HG03045 (cell line): Measurements from ENCODE around the gene LRRC55.

Experiments used
- ATAC-seq: cut with Tn5 transposase; IDR thresholded peaks from one replicate; pipeline ENCODE4 v1.9.1; 2021; ENCODE audit warnings: mild to moderate bottlenecking, moderate library complexity; ENCODE audit not compliant: unreplicated experiment

LRRC55 gene, protein sequence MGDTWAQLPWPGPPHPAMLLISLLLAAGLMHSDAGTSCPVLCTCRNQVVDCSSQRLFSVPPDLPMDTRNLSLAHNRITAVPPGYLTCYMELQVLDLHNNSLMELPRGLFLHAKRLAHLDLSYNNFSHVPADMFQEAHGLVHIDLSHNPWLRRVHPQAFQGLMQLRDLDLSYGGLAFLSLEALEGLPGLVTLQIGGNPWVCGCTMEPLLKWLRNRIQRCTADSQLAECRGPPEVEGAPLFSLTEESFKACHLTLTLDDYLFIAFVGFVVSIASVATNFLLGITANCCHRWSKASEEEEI

DNA sequence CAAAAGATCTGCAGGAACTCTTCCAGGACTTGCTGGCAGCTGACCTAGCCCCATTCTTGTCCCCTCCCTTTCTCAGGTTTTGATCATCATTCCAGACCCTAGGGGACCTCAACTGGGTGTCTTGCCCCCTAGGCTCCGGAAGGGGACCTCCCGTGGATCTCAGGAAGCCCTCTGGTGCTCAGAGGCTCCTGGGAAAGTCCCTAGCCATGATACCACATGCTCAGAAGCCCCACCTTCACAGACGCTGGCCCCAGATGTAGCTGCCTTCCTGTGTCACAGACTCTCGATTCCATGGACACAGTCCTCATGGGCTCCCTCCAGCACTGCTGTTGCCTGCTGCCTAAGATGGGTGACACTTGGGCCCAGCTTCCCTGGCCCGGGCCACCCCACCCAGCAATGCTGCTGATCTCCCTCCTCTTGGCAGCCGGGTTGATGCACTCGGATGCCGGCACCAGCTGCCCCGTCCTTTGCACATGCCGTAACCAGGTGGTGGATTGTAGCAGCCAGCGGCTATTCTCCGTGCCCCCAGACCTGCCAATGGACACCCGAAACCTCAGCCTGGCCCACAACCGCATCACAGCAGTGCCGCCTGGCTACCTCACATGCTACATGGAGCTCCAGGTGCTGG is at the start of gene LRRC55:
Gene LRRC55 (plus strand): TSS at position 276 of the 628 bp plus-strand sequence. CDS start 70 bp downstream, at position 346.
- ATAC-seq = no peak

- ATAC-seq = no peak
Observed at GRCh38 chr11:57133366-57134038, 48.3 kb upstream of the LRRC55 start.

- no peak for ATAC-seq
Observed at GRCh38 chr11:57134284-57134683, 47.5 kb upstream of the LRRC55 start.

DNA sequence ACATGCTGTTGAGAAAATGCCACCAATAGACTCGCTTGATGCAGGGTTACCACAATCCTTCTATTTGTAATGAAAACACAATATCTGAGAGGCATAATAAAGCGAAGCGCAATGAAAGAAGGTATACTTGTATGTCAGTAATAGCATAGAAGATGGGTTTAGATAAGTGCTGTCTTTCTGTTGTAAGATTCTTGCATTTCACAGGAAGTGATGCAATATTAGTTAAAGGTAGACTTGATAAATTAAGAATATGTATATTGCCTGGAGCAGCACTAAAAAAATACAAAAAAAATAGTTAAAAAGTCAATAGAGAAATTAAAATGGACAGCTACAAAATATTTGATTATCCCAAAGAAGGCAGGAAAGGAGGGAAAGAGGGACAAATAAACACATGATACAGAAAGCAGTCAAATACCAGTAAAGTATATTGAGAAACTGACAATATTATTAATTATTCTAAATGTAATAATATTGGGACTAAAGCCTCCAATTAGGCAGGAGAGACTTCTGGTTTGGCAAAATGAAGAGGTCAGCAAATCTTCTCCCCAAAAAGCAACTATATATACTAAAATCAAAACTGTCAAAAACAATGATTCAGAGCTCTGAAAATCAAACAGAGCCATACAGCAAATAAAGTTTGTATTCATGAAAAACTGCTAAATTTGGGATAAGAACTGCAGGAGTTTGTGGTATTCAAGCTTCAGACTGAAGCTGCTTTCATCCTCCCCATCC is 46.6 kb upstream of the LRRC55 start:
- no peak for ATAC-seq

DNA sequence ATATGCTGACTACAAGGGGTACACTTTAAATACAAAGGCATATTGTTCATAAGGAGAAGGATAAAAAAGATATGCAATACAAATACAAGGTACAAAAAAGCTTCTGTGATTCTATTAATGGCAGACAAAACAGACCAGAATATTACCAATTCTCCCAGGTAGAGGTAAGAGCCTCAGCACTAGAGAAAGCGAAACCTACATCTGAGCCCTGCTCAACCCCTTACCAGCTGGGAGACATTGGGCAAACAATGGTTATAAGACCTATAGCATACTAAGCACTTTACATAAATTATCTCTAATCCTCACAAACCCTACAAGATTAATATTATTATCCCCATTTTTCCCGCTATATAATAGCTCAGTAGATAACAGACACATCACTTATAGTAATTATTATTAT is 41.2 kb upstream of the LRRC55 start:
- ATAC-seq = no peak

GRCh38 chr11:57143459-57143858 is 38.3 kb upstream of the LRRC55 start:
- no peak for ATAC-seq

- ATAC-seq = no peak
Observed at GRCh38 chr11:57144075-57144474, 37.7 kb upstream of the LRRC55 start.

GRCh38 chr11:57144531-57145320 is 37.0 kb upstream of the LRRC55 start:
- no peak for ATAC-seq

DNA sequence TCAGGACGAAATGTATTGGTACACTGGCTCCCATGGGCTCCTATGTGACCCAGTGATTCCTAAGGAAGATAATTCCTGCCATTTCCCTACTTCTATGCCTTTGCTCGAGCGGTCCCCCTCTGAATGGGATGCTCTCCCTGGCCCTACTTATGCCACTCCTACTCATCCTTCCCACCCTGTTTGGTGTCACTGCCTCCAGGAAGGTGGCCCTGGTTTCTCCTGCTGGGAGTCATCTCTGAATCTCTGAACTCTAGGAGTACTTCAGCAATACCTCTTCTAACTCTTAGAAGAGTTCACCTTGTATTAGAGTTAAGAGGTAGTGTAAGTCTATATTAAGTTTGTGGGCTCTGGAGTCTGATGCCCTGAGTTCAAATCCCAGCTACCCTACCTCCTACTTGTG is 35.5 kb upstream of the LRRC55 start:
- no peak for ATAC-seq

DNA sequence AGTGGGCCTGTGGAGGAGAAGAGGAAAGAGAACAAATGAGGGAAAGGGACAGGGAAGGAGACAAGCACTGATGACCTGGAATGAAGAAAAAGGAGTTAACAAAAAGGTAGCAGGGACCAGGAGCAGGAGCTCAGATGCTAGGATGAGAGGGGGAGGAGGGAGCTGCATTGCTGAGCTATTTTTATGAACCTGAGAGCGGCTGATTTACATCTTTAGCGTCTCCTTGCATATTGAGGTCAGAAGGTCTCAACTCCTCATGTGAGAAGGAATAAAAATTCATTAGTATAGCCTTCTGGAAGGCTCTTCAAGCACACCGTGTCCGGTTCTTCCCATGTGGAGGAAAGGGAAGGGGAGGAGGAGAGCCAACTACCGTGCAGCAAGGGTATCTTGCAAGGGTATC is 33.1 kb upstream of the LRRC55 start:
- no peak for ATAC-seq

GRCh38 chr11:57150454-57150917 is 31.3 kb upstream of the LRRC55 start:
- no peak for ATAC-seq

DNA sequence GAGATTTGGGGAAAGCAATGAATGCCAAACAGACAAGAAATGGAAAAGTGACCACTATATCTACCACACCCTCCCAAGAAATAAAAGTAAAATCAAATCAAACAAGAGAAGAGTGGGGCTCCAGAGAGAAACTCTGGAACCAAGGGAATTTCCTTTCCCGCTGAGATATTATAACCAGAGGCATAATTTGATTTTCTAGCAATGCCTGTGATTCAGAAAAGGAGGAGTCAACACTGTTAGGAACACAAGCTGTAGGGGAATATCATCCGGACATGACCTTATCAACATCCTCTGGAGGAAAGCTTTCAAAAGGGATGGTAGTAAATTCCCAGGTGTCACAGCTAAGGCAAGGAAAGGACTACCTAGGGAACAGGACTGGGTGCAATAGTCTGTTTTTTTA is 29.6 kb upstream of the LRRC55 start:
- no peak for ATAC-seq

GRCh38 chr11:57153448-57153847 is 28.3 kb upstream of the LRRC55 start:
- no peak for ATAC-seq

DNA sequence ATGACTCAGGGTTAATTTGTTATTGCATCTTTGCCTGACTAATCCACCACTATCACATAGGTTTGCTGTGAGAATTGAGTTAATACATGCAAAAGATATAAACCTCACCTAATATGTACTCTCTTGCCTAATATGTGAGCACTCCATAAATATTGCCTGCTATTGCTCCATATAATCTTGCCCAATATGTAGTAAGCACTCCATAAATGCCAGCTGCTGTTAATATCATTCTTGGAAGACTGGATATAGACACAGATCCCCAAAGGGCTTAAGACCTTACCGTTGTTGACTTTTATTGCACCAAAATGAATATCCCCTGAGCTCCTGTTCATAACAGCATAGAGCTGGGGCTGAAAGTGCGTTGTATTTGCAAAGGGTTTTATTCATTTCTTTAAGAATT is 27.0 kb upstream of the LRRC55 start:
- ATAC-seq = no peak

DNA sequence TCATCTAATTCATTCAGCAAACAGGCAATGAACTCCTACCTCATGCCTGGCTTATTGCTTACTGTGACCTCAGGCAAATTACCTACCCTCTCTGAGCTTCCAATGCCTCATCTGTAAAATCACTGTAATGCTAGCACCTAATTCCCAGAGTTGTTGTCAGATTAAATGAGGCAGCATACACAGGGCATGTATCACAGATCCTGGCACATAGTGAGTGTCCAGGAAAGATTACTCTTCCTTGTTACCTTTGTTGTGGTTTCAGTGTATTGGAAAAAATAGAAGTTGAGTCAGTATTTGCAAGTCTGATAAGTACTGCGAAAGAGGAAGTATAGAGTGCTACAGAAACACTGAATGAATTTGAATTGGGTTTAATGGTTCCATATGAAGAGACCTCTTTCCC is 26.4 kb upstream of the LRRC55 start:
- ATAC-seq = no peak

DNA sequence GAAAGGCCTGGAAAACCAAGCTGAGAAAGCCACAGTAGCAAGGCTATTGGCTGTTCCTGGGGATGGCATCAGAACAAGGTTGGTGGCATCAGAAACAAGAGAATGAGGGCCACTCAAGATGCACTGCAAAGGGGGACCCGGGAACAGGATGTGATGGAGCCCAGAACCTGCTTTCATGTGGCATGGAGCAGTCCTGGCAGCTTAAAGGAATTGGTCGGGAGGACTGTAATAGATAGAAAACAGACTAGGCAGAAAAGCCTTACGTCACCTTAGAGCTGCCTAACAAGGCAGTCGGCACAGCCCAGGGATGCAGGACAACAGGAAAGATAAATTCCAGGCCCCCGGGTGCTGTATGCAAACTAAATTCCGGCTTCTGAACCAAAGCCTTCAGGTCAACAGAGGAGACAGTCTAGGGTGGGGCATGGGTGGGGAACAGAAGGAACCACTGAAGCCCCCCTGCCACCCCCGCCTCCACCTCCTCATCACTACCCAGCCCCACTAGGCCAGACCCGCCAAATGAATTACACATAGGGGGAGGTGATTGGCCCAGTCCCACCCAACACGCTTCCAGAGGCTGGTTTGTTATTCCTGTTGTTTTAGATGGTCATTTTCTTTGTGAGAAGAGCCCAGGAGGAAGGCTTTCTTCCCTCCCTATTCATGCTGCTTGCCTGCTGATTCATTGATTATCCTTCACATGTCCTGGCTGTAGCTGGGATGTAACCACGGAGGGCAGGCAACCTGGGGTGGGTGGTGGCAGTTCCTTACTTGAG is 25.7 kb upstream of the LRRC55 start:
- ATAC-seq = no peak

DNA sequence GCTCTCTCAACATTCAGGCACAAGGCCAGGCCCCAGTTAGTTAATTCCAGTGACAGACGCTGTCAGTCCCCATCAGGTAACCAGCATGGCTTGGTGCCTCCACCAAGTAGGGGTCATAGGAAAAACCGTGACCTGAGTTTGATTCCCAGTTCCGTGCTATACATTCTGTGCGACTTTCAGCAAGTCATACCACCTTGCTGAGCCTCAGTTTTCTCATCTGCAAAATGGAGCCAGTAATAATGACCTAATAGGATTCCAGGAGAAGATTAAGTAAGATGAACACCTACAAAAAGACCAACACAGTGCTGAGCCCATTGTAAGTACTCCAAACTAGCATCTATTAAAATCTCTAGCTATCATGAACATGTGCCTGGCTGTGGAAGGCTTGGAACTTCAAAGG is 24.8 kb upstream of the LRRC55 start:
- no peak for ATAC-seq

- ATAC-seq = no peak
Observed at GRCh38 chr11:57157624-57158023, 24.1 kb upstream of the LRRC55 start.

- no peak for ATAC-seq
Observed at GRCh38 chr11:57158180-57158579, 23.6 kb upstream of the LRRC55 start.

DNA sequence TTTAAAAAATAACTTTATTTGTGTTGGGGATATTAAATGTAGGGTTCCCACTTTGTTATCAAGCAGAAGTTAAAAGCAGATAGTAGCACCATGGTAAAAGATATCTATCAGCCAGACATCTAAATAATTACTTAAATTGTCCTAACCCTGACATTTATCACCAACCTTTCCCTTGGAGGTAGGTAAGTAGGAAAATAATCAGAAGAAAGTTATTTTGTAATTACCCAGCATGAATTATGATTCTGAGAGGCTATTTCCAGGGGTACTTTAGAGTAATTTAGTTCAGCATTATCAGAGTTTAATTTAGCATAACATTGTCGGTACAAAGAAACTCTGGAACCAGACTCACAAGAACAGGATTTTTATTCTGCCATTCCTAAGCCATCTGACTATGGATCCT is 23.2 kb upstream of the LRRC55 start:
- ATAC-seq = no peak
